ENCODE measurements around the gene ZNF805.
"Not testable (repeated sequence)": the region's sequence is repeated elsewhere in the genome, so short reads cannot be mapped to it uniquely, and the experiment has no call there.

ZNF805 gene

DNA sequence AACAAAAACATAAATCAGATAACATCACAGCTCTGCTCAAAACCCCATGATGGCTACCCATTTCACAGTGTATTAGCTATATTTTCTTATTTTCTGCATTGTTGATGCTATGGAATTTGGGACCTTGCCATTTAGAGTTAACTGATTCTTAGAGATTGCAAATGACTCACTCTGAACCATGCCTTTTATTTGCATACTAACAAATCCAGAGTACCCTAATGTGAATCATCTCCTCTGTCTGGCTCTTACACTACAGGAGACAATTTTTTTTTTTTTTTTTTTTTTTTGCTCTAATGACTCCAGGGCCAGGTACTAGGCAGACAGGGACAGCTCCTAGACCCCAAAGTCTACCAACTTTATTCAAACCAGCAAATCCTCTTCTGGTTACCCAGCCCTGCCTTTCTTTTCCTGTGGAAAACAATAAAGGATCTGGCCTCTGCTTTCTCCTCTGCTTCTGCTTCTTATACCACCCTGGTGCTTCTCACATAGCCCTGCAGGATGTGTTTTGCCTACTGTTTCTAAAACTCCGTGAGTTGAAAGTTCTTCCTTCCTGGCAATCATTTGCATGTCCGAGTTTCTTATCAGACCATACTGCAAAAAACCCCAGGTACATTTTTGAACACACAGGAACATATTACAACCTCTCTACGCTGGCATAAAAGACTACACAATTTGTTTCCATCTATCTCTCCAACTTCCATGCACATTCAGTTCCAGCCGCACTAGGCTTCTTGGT, 29.3 kb downstream of the ZNF805 start:
- no peak for DNase-seq (ENCODE audit: low read depth)

DNA sequence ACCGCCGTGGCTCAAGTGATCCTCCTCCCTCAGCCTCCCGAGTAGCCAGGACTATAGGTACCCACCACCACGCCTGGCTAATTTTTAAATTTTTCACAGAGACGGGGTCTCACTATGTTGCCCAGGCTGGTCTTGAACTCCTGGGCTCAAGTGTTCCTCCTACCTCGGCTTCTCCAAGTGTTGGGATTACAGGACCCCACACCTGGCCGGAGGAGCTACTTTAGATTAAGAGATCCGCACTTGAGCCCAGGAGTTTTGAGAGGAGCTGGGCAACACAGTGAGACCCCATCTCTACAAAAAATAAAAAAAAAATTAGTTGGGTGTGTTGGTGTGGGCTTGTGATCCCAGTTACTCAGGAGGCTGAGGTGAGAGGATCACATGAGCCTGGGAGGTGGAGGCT, 30.8 kb downstream of the ZNF805 start:
- no peak for DNase-seq (ENCODE audit: low read depth)

DNA sequence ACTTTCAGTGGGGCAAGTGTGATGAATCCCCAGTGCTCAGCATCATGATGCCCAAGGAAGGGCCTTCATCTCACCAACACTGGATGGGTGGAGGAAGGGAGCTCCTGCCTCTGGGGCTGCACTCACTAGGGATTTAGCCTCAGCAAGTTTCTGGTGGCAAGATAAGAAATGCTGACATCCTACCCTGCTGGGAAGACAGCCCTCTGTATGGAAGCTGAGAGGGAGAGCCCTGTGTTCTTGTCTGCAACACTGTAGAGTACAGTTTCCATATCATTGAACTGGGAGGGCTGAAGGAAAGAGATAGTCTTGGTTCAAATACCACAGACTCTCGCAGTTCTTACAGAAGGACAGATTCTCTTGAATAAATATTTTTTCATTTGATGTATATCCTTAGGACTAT, 32.6 kb downstream of the ZNF805 start:
- no peak for DNase-seq (ENCODE audit: low read depth)

DNA sequence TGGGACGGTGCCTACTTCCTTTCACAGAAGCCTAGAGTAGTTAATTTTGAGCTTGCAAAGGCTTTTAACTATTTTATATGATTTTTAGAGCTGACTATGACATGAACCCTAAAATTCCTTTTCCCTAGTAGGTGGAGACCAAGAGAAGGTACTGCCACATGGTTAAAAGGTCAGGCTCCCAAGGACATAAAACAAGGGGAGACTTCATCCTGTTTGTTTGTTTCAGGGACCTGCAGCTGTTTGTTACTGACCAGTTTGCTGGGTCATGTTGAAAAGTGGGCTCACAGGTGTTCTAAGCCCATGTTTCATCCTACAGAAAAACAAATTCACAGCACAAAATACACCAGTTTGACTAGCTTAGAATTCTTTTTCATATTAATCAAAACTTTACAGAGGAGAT, 36.0 kb downstream of the ZNF805 start:
- no peak for DNase-seq (ENCODE audit: low read depth)

DNA sequence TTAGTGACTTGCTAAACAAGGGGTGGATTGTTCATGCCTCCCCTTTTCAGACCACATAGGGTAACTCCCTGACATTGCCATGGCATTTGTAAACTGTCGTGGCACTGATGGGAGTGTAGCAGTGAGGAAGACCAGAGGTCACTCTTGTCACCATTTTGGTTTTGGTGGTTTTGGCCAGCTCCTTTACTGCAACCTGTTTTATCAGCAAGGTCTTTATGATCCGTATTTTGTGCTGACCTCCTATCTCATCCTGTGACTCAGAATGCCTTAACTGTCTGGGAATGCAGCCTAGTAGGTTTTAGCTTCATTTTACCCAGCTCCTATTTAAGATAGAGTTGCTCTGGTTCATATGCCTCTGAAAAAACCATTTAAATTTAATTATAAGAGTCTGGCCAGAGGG, 38.0 kb downstream of the ZNF805 start:
- not testable (repeated sequence) for DNase-seq (ENCODE audit: low read depth)

DNA sequence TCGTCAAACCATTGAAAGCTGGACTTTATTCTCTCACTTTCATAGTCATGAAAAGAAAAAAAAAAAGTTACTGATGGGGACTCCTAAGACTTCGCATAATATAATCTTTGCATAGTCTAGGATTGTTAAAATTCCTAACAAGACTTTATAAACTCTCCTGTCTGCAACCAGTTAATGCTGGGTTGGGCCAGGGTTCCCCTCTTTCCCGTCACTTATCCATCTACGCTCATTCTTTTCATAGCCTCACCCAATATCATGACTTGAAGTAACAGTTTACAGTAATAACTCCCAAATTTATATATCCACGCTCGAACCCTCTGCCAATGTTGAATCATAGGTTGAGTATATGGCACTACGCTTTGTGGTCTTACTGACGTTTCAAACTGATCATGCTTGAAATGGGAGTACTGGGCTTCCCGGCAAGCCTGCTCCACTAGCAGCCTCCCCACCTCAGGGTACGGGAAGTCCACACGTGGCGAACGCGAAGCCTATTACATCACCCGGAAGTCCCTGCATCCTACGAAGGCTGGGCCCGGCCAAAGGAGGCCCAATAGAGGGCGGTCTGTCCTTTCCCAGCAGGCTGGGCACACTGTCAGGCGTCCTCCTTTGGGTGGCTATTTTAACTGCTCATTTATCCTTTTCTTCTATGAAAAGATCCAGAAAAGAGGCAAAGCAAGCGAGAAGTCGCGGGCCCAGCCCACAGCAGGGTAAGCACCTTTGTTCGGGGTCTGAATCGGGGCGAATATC, 39.2 kb downstream of the ZNF805 start:
- peak; percentile 60 for DNase-seq (ENCODE audit: low read depth)

DNA sequence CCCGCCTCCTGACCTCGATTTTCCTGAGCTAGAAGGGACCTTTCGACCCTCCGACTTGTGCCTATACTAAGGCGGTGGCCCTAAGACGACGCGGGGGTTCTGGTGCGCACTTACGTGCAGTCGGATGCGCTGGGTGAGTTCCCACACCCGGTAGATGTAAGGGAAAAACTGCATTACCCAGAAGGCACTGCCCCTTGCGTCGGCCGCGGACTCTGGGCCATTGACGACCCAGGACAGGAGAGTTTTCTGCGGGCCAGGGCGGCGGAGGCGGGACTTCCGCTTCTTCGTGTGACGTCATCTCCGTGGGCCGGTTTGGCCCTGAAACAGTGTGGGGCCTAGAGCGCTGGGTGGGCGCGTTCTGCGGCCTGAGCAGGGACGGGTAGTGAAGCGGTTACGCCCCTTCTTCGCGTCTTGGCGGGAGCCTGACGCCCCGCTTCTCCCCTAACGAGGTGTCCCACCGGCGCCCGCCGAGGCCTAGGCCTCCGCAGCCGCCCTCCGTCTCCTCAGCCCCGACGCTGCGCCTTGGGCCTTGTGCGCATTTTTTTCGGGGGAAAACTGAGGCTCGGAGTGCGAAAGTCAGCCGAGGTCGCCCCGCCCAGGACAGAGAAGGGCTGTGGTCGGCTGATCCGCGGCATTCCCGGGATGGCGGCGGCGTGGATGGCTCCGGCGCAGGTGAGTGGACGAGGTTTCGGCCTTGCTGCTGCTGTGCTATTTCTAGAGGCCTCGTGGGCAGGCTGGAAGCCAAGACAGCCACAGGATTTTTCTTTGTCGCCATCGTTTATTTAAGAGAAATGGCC, 39.9 kb downstream of the ZNF805 start, which contains the start of gene ZNF460:
Gene ZNF460 (plus strand): TSS at position 321 of the 797 bp plus-strand sequence. CDS start 322 bp downstream, at position 643.
- peak; percentile 94 for DNase-seq (ENCODE audit: low read depth)

DNA sequence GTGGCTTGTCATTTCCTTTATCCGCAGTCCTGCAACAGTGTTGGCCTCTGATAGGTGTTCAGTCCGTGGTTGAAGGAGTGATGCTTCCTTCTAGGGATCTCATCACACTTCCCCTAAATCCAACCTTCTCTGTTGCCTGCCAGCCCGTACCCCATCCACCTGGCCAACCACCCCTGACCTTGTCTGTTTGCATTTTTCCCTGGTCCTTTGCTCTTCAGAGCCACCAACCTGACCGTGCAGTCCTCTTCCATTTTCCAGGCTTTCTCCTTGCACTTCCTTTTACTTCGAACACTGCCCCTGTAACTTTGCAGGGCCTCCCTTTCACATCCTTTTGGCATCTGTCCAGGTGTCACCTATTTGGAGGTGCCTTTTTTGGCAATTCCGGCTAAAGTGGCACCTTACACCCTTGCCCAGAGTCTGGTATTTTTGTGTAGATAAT, 40.5 kb downstream of the ZNF805 start:
- DNase-seq (ENCODE audit: low read depth): no peak

DNA sequence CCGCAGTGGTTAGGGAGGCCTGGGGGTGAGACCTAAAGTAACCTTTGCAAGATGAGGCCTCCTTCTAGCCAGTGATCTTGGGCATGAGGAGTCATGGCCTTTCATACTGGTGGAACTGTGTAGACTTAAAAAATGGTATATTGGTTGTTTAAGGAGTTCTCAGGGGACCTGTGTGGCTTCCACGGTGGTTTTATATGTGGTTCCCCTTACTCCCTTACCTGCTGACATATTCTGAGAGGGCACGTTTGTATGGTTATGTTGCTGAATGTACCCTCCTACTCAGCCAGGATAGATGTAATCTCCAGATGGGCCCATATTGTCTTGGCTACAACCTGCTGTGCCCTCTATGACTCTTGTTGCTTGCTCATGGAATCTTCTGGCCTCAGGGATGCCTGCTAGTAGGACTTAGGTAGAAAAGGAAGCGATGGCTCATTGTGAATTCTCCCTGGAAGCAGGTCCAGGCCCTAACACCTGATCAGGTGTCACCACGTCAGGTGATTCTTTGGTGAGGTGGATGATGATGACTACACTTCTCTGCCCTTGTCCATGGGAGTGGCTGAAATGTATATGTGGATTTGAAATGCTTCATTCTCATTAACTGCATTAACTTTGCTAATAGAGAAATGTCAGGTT, 41.7 kb downstream of the ZNF805 start:
- no peak for DNase-seq (ENCODE audit: low read depth)

DNA sequence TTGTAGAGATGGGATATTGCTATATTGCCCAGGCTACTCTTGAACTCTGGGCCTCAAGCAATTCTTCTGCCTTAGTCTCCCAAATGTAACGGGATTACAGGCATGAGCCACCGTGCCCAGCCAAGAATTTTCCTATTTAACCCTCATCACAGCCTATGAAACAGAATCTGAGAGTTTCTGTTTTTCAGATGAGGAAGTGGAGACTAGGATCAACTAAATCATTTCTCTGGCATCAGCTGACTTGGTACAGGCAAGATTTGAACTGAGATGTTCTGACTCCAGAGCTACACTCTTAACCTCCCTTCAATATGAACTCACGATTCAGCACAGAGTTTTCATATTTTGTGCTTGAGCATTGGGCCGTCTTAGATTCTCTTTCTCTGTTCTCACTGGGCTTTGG, 47.9 kb downstream of the ZNF805 start:
- no peak for DNase-seq (ENCODE audit: low read depth)

DNA sequence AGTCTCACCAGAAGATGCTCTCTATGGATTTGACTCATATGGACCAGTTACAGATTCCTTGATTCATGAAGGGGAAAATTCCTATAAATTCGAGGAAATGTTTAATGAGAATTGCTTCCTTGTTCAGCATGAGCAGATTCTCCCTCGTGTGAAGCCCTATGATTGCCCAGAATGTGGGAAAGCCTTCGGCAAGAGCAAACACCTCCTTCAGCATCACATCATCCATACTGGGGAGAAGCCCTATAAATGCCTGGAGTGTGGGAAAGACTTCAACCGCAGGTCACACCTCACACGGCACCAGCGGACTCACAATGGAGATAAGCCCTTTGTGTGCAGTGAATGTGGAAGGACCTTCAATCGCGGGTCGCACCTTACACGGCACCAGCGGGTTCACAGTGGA, 50.5 kb downstream of the ZNF805 start:
- DNase-seq (ENCODE audit: low read depth): no peak

DNA sequence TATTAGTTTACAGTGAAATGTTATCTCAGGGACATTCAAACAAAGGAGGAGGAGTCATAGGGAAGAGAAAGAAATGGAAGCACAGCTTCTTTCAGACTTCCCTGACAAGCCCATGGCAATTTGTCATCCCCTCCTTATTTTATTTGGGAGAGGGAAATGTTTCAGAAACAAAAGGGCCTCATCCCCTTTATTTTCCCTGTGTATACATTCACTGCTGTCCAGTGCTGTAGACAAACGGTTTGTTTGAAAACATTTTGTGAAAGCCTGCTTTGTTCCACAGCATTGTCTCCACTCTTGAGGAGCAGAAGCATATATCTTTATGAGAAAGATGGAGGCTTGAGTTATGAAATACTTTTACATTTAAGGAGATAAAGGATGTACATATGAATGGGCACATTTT, 52.1 kb downstream of the ZNF805 start:
- no peak for DNase-seq (ENCODE audit: low read depth)

DNA sequence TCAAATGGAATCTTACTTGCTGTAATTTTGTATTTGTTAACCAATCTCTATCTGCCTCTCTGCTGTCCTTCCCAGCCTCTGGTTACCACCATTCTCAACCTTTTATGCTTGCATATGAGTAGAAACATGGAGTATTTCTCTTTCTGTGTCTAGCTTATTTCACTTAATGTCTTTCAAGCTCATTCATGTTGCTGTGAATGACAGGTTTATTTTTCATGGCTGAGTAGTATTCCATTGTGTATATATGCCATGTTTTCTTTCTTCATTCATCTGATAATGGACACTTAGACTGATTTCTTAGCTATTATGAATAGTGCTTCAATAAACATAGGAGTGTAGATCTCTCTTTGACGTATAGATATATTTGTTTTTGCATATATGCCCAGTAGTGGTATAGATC, 53.3 kb downstream of the ZNF805 start:
- no peak for DNase-seq (ENCODE audit: low read depth)

DNA sequence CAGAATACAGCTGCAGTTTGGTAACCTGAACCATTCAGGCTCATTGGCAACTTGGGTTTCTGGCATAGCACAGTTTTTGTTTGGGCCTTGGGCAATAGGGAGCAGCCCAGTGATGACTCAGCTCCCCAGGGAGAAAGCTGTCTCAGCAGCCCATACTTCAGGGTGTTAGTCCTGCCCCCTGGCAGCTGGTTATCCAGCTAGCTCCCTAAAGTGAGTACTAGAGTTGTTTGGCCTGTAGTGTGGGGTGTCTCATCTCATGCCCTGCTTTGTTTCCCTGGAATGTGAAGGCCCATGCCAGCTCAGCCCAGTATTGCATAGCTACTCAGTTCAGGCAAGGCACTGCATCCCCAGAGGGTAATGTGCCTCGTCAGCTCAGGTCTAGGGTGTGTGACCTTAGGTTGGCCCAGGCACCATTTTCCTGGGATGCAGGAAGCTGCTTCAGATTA, 61.6 kb downstream of the ZNF805 start:
- no peak for DNase-seq (ENCODE audit: low read depth)

DNA sequence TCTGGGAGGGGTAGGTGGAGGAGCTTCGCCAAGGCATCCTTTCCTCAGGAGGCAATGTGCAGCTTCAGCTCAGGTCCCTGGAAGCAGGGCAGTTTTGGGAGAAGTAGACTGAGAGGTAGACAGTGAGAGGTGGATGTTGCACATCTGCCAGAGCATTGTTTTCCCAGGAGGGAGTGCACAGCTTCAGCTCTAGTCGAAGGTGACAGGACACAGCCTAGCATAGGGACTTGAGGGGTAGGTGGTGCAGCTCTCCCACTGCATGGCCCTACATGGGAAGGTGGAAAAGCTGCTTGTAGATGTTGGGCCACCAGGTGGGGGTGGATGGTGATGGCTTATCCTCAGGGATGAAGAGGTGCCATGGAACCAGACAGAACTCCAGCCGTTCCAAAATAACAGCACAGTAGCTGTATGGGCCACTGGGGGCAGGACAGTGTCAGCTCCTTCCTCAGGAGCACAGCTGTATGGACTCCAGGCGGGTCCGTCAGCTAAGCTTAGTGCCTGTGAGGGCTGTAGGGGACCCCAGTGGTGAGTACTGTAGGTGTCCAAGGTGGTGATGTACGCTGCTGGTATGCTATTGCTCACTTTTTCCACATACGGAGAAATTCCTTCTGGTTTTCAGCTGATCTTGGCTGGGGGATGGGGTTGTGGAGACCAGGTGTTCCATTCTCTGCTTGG, 62.4 kb downstream of the ZNF805 start:
- no peak for DNase-seq (ENCODE audit: low read depth)

Data from activated T-helper 1 cell treated with Interleukin-2 at 50 U/mL for 16 hours (primary cell).